NCI-H187 (cell line): ENCODE results near the gene FAU.

Experiments used
- DNase-seq, 2 experiments: peaks; one replicate each; lab custom pipeline; 2025; lab: John Stamatoyannopoulos, UW

The FAU gene

DNA sequence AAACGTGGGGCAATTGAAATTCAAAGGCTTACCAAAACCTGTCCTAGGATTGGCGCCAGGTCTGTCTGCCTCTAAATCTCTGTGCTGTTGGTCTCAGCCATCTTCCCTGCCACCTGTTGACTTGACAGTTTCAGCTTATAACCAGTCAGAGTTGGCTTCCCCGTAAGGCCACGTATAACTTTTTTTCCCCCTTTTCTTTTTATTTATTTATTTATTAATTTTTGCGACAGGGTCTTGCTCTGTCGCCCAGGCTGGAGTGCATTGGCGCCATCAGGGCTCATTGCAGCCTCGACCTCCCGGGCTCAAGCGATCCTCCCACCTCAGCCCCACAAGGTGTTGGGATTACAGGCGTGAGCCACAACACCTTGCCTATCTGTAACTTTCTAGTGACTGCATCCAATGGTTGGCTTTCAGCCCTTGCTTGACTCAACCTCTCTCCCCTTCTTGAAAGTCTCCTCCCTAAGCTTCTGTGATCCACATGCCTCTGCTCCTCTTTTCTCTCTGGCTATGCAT, 13.8 kb upstream of the FAU start:
- DNase-seq, result no peak

- peak; percentile 92 for DNase-seq
Measured at GRCh38 chr11:65134952-65135632, 13.2 kb upstream of the FAU start.

DNA sequence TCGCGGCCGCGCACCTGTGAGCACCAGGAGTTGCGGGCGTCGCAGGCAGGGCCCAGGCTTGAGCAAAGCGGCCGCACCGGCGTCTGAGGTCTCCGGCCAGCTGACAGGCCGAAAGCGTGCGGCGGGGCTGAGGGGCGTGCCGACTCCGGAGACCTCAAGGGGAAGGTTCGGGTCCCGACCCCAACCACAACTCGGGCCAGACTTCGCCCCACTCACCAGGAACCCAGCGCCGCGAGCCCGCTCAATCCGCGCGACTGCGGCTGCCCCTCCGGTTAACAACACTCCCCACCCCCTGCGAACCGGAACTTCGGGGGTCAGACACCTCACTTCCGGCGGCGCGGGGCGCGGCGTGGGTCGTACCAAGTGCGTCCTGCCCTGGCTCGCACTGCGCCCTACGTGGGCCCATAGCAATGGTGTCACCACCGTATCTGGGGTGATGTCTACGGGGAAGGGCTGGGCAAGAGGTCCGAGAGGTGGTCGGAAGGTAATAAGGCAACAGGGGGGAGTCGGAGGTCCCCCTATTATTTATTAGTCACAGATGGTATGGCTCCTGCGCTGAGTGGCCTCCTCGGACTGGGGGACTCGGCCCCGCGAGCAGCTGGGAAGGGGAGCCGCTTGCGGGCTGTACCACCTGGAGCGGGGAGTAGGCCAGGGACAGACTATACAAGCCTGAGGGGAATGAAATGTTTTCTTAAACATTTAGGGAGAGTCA, 12.5 kb upstream of the FAU start, which contains the start of gene SYVN1:
Gene SYVN1, minus strand, starts transcription at position 280 of the 712 bp plus-strand sequence. CDS start 918 bp downstream, outside the sequence.
- peak; percentile 70 to 85 for DNase-seq

GRCh38 chr11:65133724-65134123, 11.8 kb upstream of the FAU start:
- no peak for DNase-seq

GRCh38 chr11:65132988-65133700, 11.2 kb upstream of the FAU start:
- DNase-seq, result no peak

- no peak for DNase-seq
Measured at GRCh38 chr11:65132238-65132987, 10.5 kb upstream of the FAU start.

GRCh38 chr11:65131895-65132237, 9.9 kb upstream of the FAU start:
- no peak for DNase-seq

GRCh38 chr11:65131417-65131776, 9.5 kb upstream of the FAU start:
- DNase-seq, result no peak

DNA sequence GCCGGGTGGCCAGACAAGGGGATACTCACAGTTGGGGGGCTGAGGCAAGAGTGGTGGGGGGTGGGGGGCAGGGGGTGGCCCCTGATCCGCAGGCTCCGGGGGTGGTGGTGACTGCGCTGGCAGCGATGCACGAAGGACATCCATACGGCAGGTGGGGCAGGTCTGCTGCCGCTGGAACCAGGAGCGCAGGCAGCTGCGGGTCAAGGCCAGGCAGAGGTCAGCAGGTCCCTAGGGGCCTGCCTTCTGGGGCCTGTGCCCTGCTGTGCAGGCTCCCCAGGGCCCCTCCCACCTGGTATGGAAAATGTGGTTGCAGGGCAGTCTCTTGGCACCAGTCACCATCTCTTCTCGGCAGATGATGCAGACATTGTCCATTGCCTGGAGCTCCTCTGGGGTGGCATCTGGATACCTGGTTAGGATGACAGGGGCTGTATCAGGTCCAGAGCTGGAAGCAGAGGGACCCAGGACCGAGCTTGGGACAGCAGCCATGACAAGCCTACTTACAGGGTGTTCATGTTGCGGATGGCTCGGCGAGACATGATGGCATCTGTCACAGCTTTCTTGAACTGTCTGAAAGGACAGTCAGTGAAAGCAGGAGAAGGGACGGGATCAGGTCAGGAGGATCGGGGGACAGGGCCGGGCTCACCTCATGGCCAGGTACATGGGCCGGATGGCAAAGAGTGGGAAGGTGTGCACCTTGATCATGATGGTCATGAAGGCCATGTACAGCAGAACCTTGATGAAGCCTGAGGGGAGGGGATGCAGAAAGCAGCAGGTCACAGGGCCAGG, 8.9 kb upstream of the FAU start:
- no peak for DNase-seq

DNA sequence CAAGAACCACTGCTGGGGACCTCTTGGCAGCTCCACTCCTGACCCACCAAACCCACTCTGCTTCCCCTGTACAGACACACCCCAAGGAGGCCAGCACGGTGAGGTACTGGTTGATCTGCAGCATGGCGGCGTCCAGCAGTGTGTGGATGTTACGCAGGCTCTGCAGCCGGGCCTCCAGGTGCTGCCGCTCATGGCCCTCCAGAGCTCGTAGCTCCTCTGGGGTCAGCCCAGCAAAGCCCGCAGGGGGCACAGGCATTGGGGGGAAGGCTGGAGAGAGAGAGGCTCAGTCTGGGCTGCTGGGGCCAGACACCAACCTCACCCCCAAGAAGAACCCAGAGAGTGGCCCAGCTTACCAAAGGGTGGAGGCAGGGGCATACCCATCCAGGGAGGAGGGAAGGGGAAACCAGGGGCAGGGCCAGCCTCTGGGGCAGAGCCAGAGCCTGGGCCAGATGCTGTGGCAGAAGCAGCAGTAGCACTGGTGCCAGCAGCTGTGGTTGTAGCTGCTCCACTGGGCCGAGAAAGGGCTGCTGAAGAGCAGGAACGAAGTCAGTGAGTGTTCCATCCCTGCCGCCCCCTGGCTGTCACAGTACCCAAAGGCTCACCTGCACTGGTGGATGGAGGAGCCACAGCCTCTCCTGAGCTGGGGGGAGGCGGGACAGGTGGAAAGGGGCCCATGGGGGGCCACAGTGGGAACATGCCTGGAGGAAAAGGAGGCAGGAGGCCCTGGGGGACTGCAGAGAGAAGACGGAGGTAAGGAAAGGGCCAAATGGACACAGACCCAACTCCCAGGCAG, 7.9 kb upstream of the FAU start:
- no peak for DNase-seq

- DNase-seq, result no peak
Measured at GRCh38 chr11:65128182-65129145, 6.5 kb upstream of the FAU start.

- DNase-seq, result no peak
Measured at GRCh38 chr11:65127473-65128181, 5.7 kb upstream of the FAU start.

- DNase-seq, result no peak
Measured at GRCh38 chr11:65126624-65127274, 4.8 kb upstream of the FAU start.

DNA sequence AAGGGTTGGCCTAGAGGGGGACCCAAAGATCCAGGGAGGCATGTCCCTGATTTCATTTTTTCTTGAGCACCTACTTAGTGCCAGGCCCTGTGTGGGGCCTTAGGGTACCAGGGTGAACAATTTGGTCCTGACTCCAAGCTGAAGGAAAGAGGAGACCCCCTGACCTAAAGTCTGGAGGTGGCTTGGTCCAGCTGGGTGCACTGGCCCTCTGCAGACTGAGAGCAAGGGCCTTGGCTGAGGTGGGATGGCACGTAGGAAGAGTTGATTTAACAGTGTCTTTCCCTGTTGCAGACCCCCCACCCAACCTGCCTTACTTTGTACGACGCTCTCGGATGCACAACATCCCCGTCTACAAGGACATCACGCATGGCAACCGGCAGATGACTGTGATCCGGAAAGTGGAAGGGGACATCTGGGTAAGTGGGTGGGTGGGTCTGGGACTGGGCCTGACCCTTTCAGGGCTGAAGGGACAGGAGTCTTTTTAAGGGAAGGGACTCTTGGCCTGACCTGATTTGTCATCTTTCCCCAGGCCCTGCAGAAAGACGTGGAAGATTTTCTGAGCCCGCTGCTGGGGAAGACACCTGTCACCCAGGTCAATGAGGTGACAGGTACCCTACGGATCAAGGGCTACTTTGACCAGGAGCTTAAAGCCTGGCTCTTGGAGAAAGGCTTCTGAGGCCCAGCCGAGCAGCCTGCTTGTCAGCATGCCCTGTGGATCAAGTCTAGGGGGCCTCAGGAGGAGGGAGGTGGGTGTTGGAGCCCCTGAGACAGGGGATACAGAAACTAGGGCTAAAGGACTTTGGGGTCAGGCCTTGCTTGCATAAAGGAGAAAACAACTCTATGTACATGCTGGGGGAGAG, 3.5 kb upstream of the FAU start:
- DNase-seq, result no peak

DNA sequence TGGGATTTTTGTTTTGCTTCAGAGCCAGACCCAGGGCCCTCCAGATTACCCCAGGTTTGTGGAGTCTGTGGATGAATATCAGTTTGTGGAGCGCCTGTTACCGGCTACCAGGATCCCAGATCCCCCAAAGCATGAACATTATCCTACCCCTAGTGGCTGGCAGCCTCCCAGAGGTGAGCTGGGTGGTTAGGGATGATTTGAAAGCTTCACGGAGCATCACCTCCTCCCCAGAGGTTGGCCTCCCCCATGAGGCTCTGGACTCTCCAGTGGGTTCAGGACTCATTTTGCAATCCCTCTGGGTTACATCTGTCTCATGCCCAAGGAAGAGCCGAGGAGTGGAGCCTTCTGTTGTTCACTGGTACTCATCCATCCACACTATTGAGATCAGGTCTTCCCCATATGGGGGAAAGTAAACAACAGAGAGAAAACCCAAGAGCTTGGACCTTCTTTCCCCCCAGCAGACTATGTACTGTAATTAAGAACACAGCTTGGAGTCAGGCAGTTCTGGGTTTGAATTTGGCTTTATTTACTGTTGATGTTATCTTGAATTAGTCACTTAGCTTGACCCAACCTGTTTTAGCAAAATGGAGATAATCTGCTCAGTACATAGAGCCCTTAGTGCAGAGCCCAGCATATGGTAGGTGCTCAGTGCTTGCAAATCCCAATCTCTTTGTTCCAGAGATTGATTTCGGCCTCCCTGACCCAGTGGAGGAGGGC, 2.7 kb upstream of the FAU start:
- no peak for DNase-seq

- no peak for DNase-seq
Measured at GRCh38 chr11:65121447-65121864, 478 bp downstream of the FAU start.

DNA sequence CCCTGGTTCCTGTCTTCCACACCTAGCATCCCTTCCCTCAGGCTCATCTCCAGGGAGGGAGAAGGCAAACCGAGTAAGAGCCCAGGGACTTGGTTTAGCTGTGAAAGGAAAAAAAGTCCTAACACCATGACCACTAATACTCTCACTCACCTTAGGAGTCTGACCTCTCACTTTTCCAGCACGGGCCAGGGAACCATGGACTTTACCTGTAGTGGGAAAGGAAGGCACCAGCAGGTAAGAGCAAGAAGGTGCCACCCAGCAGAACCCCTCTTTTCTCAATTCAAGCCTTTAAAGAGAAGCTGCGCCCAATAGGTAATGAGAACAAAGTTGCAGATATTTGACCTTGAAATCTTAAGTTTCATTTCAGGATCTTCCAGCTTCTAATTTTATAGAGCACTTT, 1.1 kb downstream of the FAU start:
- DNase-seq, result no peak
